ENCODE results near the gene CDK11A.

Gene CDK11A

DNA sequence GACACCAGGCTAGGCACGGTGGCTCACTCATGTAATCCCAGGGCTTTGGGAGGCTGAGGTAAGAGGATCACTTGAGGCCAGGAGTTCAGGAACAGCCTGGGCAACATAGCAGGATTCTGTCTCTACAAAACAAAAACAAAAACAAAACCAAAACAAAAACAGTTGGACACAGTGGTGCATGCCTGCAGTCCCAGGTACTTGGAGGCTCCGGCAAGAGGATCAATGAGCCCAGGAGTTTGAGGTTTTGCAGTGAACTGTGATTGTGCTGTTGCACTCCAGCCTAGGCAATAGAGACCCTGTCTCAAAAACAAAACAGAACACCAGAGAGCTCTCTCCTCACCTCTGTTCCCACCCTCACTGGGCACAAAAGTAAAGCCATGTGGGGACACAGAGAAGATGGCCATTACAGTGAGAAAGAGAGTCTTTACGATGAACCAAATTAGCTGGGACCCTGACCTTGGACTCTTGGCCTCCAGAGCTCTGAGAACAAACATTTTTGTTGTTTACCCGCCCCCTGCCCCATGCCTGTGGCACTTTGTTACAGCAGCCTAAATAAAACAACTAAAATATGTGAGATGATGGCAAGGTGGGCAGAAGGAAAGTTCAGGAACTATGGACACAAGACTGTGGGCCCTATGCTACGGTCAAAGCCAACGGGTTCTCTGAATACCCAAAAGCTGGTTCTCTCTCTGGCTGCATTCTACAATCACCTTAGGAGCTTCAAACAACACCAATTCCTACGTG, 44.3 kb upstream of the CDK11A start:
- Histone ChIP-seq H2AFZ (no peak overlapping the region), H3K4me1 (no peaks in the 10 kb centered on the region), H3K9ac (no peak overlapping the region), H3K27ac (no peak overlapping the region), H3K4me3 (ENCODE audit: low read depth, low read length) (no peak overlapping the region), H3K27me3 (ENCODE audit: control insufficient read depth, insufficient read depth, low read length) (no peaks in the 10 kb centered on the region), H3K36me3 (ENCODE audit: control insufficient read depth, insufficient read depth, low read length) (no peaks in the 10 kb centered on the region), H3K79me2 (peaks cover 19% of the 10 kb centered on the region), H3K9me3 (ENCODE audit: control insufficient read depth, low read length) (no peaks in the 10 kb centered on the region), H3K4me2 (ENCODE audit: low read length) (no peak overlapping the region)
- TF ChIP-seq, protein P1, sequence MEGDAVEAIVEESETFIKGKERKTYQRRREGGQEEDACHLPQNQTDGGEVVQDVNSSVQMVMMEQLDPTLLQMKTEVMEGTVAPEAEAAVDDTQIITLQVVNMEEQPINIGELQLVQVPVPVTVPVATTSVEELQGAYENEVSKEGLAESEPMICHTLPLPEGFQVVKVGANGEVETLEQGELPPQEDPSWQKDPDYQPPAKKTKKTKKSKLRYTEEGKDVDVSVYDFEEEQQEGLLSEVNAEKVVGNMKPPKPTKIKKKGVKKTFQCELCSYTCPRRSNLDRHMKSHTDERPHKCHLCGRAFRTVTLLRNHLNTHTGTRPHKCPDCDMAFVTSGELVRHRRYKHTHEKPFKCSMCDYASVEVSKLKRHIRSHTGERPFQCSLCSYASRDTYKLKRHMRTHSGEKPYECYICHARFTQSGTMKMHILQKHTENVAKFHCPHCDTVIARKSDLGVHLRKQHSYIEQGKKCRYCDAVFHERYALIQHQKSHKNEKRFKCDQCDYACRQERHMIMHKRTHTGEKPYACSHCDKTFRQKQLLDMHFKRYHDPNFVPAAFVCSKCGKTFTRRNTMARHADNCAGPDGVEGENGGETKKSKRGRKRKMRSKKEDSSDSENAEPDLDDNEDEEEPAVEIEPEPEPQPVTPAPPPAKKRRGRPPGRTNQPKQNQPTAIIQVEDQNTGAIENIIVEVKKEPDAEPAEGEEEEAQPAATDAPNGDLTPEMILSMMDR (IDR thresholded peaks at IDR 0.05), result no peak

DNA sequence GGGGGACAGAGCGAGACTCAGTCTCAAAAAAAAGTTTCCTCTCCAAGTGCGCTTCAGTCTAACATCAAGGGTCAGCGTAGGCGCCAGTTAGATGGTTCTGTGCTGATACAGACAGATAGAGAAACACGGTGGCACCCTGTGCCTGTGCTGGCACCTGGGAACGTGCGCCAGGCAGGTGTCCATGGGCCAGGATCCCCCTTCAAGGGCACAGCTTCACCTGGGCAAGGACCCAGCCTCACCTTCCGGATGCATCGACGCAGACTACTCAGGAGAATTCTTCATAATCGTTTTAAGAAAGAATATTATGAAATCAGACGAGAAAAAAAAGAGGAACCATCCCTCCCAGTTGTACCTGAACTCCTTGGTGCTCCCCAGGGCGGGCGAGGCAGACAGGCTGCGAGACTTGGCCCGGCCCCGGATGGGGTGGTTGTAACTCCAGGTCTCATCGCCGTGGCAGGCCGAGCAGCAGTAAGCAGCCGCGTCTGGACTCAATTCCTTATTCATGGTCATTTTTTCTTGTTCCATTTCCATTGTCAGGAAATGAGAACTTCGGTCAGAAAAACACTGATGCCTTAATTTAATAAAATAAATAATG, 40.8 kb upstream of the CDK11A start:
- TF ChIP-seq, protein P1 (IDR thresholded peaks at IDR 0.05), result no peak
- Histone ChIP-seq H3K27ac (no peak overlapping the region), H3K79me2 (peaks cover 18% of the 10 kb centered on the region), H3K36me3 (ENCODE audit: control insufficient read depth, insufficient read depth, low read length) (no peaks in the 10 kb centered on the region), H3K9ac (no peak overlapping the region), H3K4me2 (ENCODE audit: low read length) (no peak overlapping the region), H2AFZ (no peak overlapping the region), H3K9me3 (ENCODE audit: control insufficient read depth, low read length) (no peaks in the 10 kb centered on the region), H3K4me1 (no peaks in the 10 kb centered on the region), H3K27me3 (ENCODE audit: control insufficient read depth, insufficient read depth, low read length) (no peaks in the 10 kb centered on the region), H3K4me3 (ENCODE audit: low read depth, low read length) (no peak overlapping the region)

- TF ChIP-seq, protein P1 (IDR thresholded peaks at IDR 0.05), result no peak
- Histone ChIP-seq H3K4me3 (ENCODE audit: low read depth, low read length) (no peak overlapping the region), H3K9ac (no peak overlapping the region), H3K4me2 (ENCODE audit: low read length) (no peak overlapping the region), H3K36me3 (ENCODE audit: control insufficient read depth, insufficient read depth, low read length) (no peaks in the 10 kb centered on the region), H3K9me3 (ENCODE audit: control insufficient read depth, low read length) (no peaks in the 10 kb centered on the region), H3K79me2 (peaks cover 15% of the 10 kb centered on the region), H2AFZ (no peak overlapping the region), H3K4me1 (no peaks in the 10 kb centered on the region), H3K27me3 (ENCODE audit: control insufficient read depth, insufficient read depth, low read length) (no peaks in the 10 kb centered on the region), H3K27ac (no peak overlapping the region)
These were observed 39.8 kb upstream of the CDK11A start for GRCh38 chr1:1763657-1764621.

DNA sequence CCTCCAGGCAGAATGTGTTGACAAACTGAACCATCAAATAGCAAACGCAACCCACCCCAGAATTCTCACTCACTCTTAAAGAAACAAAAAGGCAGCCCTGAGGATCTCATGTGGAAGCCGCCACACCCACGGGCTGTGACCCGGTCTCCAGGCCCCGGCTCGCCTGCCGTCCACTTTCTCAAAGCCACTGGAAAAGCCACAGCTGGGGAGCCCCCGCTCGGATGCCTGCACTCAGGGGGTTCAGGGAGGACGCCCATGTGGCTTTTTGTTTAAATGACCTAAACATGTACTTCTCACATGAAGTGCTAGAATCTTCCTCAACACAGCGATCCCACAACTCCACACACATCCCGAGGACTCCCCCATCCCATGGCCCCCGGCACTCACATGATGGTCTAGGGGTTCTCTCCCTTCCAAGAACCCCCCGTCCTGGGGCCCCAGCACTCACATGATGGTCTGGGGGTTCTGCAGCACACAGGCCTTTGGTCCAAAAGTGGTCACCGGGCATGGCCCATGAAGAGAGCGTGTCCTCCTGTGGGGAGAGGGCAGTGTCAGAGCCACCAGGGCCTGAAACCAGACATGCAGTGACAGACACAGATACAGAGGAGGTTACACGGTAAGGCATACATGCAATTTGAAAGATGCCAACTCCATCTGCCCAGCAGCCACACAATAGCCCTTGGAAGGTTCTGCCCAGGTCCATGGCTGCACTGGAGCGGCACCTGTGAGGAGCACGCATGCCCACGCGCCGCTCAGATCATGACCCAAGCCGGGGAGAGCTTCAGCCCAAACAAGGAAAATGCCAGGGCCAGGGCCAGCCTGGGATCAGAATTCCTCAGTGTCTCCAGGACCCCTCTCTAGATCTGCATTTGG, 37.6 kb upstream of the CDK11A start:
- TF ChIP-seq, protein P1 (IDR thresholded peaks at IDR 0.05), result no peak
- Histone ChIP-seq H3K9me3 (ENCODE audit: control insufficient read depth, low read length) (no peaks in the 10 kb centered on the region), H3K79me2 (peaks cover 4% of the 10 kb centered on the region), H3K27me3 (ENCODE audit: control insufficient read depth, insufficient read depth, low read length) (no peaks in the 10 kb centered on the region), H3K9ac (no peak overlapping the region), H3K36me3 (ENCODE audit: control insufficient read depth, insufficient read depth, low read length) (no peaks in the 10 kb centered on the region), H2AFZ (no peak overlapping the region), H3K4me3 (ENCODE audit: low read depth, low read length) (no peak overlapping the region), H3K4me1 (no peaks in the 10 kb centered on the region), H3K4me2 (ENCODE audit: low read length) (no peak overlapping the region), H3K27ac (no peak overlapping the region)

All from parathyroid adenoma (tissue), 2 donors.